H1 (cell line): ENCODE data around the gene PLA2G15. TPM values are rescaled to one million over a fixed set of nuclear protein-coding genes. Genes with fewer than 3 reads are reported as not detected.

Experiments
- polyA plus RNA-seq, 7 experiments: library from polyadenylated mRNA; depleted of rRNA in 3 of 7; stranded (reverse) in 5 of 7; unstranded in 2 of 7; fragments of >200 nt in 5 of 7; fragments of 200-250 nt in 2 of 7; gene quantifications; 1 replicate in 5 of 7; 2 replicates in 1 of 7; 4 replicates in 1 of 7; pipeline versions ENCODE4 v1.2.1 to v1.2.3, GENCODE V29; 2011 to 2013; ENCODE audit warnings: missing spikeins in 2 of 7, mixed read lengths in 2 of 7
- total RNA-seq: library from RNA; stranded (reverse); fragmentation: NEBNext Ultra II Directional; extraction: Animal tissue kit (Norgen Biotek cat#: 25700); gene quantifications from 2 replicates; pipeline ENCODE4 v1.2.1, GENCODE V29; 2021
- TF ChIP-seq, protein P1 (sequence below): fragments of 300-600 bp; sonication (generic); IDR thresholded peaks from 2 replicates; pipeline ENCODE4 v1.7.1; 2012; ENCODE audit warnings: low read length, moderate library complexity, mild to moderate bottlenecking, inconsistent platforms; ENCODE audit not compliant: insufficient replicate concordance

PLA2G15 gene
- total and polyA plus RNA-seq, 2 of the 8 experiments (the other 6 are each of a cell fraction or from before 2014, with no cell fraction given), result 11.2 to 12.0 TPM

DNA sequence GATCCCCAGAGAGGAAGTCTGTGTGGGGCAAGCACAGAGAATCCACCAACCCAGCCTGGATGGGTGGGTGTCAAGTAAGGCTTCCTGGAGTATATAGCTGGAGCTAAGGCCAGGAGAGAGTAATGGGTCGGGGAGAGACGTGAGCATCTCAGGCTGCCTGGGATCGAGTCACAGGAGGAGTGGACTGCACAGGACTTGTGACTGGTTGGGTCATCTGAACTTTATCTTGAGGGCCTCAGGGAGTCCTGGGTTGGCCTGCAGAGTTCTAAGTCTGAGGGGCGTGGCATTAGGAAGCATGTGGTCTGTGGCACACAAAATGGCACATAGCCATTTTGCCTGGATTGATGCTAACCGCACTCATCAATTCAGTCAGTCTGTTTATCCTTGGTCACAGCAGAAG lies 1.5 kb downstream of the PLA2G15 start (continued):
- TF ChIP-seq, protein P1, sequence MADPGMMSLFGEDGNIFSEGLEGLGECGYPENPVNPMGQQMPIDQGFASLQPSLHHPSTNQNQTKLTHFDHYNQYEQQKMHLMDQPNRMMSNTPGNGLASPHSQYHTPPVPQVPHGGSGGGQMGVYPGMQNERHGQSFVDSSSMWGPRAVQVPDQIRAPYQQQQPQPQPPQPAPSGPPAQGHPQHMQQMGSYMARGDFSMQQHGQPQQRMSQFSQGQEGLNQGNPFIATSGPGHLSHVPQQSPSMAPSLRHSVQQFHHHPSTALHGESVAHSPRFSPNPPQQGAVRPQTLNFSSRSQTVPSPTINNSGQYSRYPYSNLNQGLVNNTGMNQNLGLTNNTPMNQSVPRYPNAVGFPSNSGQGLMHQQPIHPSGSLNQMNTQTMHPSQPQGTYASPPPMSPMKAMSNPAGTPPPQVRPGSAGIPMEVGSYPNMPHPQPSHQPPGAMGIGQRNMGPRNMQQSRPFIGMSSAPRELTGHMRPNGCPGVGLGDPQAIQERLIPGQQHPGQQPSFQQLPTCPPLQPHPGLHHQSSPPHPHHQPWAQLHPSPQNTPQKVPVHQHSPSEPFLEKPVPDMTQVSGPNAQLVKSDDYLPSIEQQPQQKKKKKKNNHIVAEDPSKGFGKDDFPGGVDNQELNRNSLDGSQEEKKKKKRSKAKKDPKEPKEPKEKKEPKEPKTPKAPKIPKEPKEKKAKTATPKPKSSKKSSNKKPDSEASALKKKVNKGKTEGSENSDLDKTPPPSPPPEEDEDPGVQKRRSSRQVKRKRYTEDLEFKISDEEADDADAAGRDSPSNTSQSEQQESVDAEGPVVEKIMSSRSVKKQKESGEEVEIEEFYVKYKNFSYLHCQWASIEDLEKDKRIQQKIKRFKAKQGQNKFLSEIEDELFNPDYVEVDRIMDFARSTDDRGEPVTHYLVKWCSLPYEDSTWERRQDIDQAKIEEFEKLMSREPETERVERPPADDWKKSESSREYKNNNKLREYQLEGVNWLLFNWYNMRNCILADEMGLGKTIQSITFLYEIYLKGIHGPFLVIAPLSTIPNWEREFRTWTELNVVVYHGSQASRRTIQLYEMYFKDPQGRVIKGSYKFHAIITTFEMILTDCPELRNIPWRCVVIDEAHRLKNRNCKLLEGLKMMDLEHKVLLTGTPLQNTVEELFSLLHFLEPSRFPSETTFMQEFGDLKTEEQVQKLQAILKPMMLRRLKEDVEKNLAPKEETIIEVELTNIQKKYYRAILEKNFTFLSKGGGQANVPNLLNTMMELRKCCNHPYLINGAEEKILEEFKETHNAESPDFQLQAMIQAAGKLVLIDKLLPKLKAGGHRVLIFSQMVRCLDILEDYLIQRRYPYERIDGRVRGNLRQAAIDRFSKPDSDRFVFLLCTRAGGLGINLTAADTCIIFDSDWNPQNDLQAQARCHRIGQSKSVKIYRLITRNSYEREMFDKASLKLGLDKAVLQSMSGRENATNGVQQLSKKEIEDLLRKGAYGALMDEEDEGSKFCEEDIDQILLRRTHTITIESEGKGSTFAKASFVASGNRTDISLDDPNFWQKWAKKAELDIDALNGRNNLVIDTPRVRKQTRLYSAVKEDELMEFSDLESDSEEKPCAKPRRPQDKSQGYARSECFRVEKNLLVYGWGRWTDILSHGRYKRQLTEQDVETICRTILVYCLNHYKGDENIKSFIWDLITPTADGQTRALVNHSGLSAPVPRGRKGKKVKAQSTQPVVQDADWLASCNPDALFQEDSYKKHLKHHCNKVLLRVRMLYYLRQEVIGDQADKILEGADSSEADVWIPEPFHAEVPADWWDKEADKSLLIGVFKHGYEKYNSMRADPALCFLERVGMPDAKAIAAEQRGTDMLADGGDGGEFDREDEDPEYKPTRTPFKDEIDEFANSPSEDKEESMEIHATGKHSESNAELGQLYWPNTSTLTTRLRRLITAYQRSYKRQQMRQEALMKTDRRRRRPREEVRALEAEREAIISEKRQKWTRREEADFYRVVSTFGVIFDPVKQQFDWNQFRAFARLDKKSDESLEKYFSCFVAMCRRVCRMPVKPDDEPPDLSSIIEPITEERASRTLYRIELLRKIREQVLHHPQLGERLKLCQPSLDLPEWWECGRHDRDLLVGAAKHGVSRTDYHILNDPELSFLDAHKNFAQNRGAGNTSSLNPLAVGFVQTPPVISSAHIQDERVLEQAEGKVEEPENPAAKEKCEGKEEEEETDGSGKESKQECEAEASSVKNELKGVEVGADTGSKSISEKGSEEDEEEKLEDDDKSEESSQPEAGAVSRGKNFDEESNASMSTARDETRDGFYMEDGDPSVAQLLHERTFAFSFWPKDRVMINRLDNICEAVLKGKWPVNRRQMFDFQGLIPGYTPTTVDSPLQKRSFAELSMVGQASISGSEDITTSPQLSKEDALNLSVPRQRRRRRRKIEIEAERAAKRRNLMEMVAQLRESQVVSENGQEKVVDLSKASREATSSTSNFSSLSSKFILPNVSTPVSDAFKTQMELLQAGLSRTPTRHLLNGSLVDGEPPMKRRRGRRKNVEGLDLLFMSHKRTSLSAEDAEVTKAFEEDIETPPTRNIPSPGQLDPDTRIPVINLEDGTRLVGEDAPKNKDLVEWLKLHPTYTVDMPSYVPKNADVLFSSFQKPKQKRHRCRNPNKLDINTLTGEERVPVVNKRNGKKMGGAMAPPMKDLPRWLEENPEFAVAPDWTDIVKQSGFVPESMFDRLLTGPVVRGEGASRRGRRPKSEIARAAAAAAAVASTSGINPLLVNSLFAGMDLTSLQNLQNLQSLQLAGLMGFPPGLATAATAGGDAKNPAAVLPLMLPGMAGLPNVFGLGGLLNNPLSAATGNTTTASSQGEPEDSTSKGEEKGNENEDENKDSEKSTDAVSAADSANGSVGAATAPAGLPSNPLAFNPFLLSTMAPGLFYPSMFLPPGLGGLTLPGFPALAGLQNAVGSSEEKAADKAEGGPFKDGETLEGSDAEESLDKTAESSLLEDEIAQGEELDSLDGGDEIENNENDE, result no peak
